Activated CD4-positive, alpha-beta T cell treated with anti-CD3 and anti-CD28 coated beads, Interleukin-2, amount 50 U/mL, for 4 hours (primary cell): Measurements from ENCODE around the gene SLC39A5.
A peak's percentile ranks its signal among the peaks of the same experiment; 100 is the strongest.
"Not testable (repeated sequence)": the region's sequence is repeated elsewhere in the genome, so short reads cannot be mapped to it uniquely, and the experiment has no call there.

Experiments
- DNase-seq, 2 experiments: peaks; one replicate each; pipeline ENCODE4 v3.0.0-alpha.2; 2020

The SLC39A5 gene

DNA sequence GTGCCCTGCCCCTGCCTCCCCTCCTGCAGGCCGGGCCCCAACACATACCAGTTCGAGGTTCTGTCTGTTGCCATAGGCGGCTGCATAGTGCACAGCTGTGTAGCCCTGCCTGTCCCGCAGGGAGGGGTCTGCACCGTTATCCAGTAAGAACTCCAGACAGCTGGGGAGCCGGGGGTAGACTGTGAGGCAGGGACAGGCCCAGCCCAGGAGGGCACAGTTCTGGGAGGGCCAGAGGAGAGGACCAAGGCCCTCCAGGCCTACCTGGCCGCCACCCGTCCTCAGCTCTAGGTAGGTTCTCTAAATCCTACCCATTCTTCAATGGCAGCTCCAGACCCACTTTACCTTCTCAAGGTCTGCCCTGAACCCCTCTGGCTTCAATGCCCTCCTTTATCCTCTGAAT, 18.9 kb downstream of the SLC39A5 start:
- DNase-seq = no peak

DNA sequence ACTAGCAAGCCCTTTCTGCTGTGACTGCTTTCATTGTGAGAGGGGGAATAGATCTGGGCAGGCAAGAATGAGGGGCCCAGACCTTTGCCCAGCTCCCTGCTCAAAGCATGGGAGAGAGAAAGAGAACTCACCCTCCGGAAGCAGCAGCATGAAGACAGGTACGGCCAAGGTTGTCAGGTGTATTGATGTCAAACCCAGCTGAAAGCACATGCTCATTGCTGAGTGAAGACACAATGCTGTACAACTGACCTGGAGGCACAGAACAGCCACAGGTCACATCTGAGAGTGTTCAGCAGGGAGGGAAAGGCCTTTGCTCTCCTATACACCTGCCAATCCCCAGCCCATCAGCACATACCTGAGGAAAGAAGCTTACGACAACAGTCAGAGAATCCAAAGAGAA, 22.8 kb downstream of the SLC39A5 start:
- DNase-seq = no peak

DNA sequence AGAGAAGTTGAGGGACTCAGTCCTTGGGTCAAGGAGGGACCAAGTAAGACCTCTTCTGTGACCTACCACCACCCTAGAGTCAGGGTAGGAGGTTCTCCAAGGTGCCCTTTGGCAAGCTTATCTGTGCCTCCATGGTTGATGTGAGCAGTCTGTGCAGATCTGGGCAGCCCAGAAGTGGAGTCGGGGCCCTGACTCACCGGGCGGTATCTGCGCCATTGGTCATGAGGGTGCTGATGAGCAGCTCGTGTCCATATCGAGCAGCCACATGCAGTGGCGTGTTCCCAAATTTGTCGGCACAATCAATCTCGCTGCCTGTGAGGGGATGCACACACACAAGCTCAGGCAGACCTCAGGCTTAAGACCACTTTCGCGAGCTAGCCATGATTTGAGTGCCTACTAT, 23.2 kb downstream of the SLC39A5 start:
- DNase-seq = no peak

DNA sequence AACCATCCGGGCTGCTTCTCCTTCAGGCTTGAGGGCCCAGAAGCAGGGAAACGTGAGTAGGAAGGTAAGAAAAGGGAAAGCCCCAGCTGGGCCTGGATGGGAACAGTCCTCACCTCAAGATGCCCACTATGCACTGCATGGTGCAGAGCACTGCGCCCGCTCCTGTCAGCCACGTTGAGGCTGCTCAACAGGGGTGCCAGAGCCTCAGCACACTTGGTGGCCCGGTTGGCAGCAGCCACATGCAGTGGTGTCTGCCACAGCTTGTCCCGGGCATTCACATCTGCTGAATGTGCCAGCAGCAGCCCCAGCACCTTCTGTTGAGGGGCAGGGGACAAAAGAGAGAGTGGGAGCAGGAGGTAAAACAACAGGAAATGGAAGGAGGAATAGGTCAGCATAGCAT, 25.8 kb downstream of the SLC39A5 start:
- no peak for DNase-seq

DNA sequence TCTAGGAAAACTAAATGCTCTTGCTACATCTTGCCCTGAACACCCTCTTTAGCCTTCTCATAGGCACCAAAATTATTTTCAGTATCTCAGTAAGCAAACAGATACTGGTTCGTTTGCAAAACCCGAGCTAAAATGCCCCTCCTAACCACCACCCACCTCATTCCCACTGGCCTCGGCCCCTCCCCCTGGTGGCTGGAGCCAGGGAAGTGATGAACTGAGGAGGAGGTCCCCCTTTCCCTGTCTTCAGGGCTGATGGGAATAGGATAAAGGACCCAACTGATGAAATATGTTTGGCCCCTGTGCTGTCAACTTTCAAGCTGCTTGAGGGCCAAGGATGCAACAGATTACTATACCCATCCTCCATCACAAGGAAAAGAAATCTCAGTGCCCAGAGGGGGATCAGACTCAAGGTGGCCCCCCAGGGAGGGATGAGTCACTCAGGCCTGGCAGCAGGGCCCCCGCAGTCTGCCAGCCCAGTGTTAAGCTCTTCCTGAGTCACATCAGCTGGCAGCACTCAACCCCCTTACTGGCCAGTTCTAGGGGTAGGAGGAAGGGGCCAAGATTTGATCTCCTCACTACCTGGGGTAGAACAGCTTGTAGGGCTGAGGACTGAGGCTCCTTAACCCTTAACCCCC, 26.6 kb downstream of the SLC39A5 start:
- DNase-seq = no peak

DNA sequence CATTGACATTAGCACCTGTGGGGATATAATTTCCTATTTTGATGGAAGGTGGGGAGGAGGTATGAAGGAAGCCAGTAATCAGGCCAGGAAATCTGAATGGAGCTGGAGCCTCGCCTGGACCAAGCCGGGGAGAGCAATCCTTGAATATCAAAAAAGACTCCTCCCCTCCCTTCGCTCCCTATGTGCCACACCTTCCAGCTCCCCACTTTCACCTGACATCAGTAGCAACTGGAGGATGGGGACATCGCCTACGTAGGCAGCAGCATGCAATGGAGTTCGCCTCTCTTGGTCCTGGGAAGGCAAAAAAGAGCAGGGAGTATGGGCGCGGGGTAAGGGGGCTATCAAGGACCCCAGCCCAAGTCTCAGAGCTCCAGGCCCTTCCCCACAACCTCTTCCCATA, 27.2 kb downstream of the SLC39A5 start:
- DNase-seq = no peak

DNA sequence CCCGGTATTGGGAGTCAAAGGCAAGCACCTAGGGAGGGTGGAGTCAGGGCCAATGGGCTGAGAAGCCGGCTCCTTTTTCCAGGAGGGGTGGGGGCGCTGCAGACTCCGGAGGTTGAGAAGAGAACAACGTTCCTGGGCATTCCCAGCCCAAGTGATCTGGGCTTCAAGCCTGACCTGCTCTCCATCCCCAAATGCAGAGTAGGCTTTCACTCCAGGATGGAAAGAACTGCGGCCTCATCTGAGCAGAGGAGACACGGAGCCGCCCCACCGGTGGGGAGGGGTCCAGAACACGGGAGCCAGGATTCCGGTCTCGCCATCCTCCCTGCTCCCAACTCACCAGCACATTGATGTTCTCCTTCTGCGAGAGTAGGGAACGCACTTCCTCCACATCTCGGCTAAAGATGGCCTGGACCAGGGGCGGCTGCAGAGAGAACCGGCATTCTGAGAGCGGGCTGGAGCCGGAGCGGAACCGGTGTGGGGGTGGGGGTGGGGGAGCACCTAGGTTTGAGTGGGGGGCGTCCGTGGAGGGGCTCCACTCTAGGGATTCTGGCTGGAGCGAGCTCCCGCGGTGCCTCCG, 27.7 kb downstream of the SLC39A5 start:
- DNase-seq = no peak

DNA sequence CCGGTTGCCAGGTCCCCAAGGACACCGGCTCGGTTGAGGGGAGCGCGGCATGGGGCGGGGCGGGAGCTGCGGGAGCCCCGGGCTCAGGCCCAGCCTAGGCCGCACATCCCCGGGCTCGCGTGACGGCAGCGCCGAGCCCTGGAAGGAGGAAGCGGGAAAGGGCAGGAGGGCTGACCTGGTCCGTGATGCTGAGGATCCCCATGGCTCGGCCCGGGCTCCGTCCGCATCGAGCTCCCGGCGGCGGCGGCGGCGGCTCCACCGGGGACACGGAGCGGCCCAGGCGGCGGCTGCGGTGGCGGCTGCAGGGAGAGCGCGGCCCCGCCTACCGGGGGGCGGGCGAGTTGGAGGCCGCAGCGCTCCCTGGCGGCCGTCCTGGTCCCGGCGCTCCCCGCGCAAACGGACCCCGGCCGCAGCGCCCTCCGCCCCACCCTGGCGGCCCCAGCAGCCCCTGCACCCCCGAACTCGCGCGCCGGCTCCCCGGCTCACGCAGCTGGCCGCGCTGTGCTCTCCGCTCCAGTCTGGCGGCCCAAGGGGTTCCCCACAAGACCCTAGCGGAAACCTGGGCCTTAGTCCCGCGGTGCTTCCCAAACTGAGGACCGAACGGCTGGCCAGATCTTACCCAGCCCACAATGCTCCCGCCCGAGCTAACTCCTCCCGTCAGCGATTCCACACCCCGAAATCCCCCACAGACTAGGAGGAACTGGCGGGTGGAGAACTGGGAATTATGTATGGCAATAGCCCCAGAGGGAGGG, 28.4 kb downstream of the SLC39A5 start, which contains the start of gene ANKRD52:
TSS of gene ANKRD52 (minus strand) at position 317 of the 752 bp plus-strand sequence. CDS start at position 202, 115 bp downstream.
- peak; percentile 68 to 69 for DNase-seq

DNA sequence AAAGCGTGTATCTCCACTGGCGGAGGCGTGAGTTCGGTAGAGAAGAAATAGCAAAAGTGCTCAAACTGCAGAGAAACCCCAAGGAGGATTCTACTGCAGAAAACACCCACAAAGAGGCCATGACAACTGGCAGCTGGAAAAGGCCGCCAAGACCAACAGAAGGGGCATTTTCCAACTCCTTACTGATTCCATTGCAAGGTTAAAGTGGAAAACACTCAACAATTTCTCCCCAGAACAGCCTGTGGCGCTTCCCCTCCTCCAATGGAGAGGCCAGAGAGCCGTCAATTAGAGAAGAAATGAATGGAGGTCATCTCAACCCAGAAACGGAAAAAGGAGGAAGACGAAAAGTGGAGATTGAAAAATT, 29.0 kb downstream of the SLC39A5 start:
- DNase-seq = no peak

DNA sequence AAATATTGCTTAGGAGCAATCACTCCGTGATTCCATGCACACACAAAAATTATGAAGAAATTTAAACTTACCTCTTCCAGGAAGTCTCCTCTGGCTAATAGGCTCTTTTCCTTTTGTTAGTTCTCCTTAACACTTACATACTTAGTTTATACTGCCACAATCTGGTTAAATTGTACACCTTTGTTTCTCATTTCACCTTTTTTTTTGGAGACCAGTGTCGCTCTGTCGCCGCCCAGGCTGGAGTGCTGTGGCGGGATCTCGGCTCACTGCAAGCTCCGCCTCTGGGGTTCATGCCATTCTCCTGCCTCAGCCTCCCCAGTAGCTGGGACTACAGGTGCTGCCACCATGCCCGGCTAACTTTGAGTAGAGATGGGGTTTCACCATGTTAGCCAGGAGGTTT, 30.5 kb downstream of the SLC39A5 start:
- DNase-seq = no peak

DNA sequence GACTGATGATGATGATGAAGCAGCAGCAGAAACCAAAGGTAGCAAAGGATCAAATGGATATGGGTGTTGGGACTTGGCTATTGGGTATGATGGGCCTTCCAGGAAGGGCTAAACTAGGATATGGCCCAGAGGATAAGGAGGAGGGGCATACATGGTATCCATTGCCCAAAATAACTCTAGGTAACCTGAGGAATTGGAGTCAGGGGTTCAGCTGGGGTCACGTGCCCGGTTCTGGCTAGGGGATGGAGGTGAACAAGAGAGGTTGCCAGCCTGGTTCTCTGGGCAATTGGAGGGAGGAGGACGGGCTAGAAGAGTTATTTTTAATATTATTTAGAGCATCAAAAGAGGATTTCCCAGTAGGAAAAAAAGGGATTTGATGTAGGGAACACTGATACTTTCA, 31.1 kb downstream of the SLC39A5 start:
- no peak for DNase-seq

DNA sequence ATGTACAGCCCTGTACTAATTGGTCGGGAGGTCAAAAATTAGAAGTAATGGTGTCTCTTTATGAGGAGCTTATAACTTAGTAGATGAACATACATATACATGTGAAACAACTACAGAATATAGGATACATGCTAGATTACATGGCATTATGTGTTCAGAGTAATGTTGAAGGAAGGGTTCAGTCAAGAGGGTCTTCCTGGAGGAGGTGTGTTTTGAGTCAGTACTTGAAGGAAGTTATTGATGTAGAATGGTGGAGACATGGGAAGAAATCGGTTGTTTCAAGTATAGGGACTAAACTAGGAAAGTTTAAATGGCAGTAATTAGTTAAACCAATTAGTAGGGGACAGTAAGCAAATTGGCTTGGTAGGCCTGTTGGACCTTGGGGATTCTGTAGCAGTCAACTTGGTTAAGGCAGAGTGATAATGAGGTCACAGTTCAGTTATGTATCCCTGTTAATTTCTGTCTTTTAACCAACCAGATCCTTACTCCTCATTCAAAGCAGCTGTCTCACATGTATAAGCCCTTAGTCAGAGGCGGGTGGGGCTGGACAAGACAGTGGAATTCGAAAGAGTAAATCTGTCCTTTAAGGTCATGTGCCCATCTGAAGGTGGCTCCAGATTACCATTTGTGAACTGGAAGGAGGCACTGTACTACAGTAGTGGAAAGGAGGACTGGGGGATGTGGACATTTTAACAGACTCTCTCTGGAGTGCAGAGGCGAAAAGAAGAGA, 31.8 kb downstream of the SLC39A5 start:
- DNase-seq = no peak

DNA sequence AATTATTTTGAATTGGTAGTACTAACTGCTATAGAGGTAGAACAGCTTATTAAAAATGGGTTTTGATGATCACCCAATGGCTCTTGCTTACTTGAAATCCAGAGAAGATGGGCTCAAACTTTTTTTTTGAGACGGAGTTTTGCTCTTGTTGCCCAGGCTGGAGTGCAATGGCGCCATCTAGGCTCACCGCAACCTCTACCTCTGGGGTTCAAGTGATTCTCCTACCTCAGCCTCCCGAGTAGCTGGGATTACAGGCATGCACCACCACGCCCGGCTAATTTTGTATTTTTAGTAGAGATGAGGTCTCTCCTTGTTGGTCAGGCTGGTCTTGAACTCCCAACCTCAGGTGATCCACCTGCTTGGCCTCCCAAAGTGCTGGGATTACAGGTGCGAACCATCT, 33.1 kb downstream of the SLC39A5 start:
- DNase-seq = not testable (repeated sequence)

DNA sequence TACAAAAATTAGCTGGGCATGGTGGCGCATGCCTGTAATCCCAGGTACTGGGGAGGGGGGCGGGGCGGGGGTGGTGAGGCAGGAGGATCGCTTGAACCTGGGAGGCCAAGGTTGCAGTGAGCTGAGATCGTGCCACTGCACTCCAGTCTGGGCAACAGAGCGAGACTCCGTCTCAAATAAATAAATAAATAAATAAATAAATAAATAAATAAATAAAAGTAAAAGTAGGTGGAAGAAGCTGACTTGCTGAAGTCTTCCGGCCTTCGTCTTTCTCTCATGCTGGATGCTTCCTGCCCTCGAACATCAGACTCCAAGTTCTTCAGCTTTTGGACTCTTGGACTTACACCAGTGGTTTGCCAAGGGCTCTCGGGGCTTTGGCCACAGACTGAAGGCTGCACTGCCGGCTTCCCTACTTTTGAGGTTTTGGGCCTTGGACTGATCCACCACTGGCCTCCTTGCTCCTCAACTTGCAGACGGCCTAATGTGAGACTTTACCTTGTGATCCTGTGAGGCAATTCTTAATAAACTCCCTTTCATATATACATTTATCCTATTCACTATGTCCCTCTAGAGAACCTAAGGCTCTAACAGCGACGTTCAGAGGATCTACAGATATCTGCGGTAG, 36.3 kb downstream of the SLC39A5 start:
- not testable (repeated sequence) for DNase-seq

DNA sequence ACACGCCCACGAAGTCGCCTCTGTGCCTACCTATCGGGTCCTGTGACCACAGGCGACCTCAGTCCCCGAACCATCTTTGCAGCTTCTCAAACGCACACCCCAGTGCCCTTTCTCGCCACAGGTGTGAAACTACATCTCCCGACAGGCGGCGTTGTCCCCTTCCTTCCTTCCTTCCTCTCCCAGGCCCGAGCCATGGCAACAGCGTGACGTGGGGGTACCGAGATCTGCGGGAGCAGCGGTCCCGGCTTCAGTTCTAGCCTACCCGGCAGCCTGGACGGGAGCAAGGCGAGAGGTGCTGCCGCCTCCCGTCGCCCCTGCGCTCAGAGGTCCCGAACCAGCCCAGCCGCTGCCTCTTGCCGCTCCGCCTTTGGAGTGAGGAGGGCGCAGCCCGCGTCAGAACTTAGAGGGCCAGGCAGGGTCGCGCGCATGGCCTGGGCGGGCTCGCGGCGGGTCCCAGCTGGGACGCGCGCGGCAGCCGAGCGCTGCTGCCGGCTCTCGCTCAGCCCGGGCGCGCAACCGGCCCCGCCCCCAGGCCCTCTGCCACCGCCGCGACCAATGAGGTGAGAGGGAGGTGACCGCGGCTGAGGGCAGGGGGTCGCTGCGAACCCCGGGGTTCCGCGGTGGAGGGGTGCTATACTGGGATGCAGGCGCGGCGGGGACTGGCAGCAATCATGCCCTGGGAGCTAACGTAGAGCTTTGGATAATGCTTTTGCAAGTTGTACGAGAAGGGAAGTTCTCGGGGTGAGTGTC, 37.0 kb downstream of the SLC39A5 start, which contains the start of gene COQ10A:
TSS of gene COQ10A (plus strand) at position 250 of the 750 bp plus-strand sequence. CDS start at position 427, 177 bp downstream.
- DNase-seq = peak; percentile 89 to 91

DNA sequence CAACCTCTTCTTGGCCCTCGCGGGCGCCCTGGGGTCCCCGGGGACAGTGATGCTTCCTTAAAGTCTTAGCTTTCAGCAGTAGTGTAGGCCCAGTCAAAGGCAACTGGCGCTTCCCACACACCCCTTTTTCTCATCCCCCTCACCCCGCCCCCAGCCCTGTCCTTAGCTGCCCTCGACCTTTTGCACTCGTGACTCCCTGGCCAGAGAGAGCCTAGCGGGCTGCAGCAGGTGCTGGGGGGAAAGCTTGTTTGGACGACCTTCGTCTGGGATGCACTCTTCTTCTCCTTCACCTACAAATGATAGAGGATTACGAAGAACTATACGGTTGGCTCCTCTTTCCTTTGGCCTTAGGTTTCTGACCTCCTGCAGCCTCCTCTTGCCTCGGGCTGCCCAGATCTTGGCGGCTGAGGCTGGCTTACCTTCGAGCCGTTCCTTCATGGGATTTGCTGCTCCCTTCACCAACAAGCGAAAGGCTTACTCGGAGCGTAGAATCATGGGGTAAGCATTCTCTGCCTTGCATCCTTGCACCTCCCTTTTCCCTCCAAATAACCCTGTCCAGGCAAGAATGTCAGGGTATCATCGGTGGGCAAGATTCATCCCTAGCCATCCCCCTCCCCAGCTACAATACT, 37.7 kb downstream of the SLC39A5 start:
- DNase-seq = no peak

DNA sequence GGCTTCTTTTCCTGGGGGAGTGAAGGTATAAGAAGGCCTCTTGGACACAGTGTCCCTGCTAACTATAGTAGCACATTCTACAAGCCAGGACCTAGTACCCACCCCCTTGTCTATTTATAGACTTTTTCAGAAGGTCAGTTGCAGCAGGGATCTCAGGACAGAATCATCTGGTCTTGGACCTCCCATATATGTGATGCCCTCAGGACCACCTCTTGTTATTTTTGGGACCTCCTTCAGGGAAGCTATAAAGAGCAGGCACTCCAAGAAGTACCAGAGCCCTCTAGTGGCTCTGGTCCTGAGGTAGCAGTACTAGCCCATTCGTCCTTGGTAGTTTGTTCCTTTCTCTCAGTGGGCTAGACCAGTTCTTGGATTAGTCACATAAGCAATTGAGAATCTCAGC, 41.2 kb downstream of the SLC39A5 start:
- DNase-seq = no peak

DNA sequence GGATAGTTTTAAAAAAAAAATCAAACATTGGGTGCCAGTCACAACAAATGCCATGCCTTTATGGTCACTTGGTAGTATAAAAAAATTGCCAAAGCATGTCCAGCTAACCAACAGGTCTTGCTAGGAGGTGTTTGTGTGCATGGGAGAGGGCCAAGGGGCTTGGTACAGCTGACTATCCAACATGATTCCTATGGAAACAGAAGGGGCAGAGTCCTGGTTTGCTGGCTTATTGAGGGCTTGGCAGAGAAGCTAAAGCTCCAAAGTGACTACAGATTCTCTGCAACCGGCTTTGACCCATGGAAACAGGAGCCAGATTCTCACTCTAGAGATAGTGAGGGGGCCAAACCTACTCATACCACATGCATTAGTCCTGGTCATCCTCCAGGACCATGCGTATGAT, 42.6 kb downstream of the SLC39A5 start:
- not testable (repeated sequence) for DNase-seq

DNA sequence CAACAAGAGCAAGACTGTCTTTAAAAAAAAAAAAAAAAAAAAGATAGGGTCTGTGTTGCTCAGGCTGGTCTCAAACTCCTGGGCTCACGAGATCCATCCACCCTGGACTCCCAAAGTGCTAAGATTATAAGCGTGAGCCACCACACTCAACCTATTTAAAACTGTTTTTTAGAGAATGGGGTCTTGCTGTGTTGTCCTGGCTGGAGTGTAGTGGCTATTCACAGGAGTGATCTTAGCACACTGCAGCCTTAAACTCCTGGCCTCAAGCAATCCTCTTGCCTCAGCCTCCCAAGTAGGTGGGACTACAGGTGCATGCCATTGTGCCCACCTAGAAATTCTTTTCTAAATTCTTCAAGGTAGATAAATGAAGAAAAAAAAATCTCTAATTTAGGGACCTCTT, 44.4 kb downstream of the SLC39A5 start:
- no peak for DNase-seq

DNA sequence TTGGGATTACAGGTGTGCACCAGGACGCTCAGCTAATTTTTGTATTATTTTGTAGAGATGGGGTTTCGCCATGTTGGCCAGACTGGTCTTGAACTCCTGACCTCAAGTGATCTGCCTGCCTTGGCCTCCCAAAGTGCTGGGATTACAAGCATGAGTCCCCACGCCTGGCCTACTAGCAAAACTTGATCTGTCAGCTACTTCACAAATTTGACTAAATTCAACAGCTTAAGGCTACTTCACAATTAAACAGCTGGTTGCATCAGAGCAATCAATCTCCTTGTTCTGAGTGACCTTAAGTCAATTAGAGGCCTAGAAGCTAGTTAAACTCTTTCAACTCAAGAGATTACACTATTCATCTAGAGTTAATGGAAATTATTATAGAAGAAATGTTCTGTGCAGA, 49.1 kb downstream of the SLC39A5 start:
- DNase-seq = no peak

DNA sequence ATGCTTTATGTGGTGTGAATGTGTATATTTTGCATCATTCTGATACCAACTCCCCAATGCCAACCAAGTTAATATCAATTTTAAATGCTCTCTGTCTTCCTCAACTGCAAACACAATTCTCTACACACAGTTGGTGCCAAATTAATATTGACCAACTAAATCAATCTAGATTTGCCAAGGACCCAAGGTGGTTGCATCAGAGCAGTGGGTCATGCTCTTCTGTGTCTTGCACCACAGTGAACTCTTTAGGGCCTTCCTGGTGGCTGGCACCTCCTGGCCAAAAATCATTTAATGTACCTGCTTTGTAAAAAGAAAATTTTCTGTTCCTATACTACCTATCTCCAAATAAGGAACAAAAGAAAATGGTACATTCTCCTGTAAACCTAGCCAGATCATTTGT, 51.0 kb downstream of the SLC39A5 start:
- no peak for DNase-seq

DNA sequence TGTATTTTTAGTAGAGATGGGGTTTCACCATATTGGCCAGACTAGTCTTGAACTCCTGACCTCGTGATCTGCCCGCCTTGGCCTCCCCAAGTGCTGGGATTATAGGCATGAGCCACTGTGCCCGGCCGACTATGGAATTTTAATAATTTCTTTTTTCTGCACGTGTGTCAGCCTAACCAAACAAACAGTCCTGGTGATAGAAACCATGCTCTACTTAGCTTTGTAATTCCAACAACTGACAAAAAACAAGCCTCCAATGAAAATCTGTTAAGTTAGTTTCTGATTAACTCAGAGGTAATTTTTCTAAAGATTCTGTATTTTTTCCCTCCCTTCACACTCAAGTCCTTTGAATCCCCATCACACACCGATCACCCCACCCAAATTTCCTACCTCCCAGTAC, 52.2 kb downstream of the SLC39A5 start:
- DNase-seq = no peak
